Left lung (tissue), 10 donors: Measurements from ENCODE around the gene BRD3. TPM values are rescaled to one million over a fixed set of nuclear protein-coding genes. Genes with fewer than 3 reads are reported as not detected.
A peak's percentile ranks its signal among the peaks of the same experiment; 100 is the strongest.

Experiments
- ATAC-seq: fragments of 200-7000 bp; cut with Tn5 transposase; one replicate; pipeline ENCODE4 v1.9.1; 2020; ENCODE audit warnings: moderate library complexity
- DNase-seq, 4 donors: peaks; one replicate each; pipeline ENCODE4 v3.0.0-alpha.2; 2013 to 2020
- H3K27ac ChIP-seq, 2 donors: fragments of 200-600 bp; sonication (generic) in 1 of 2; one replicate each; pipeline versions ENCODE4 v1.5.0 to v1.8.0; 2020 to 2021
- H3K27me3 ChIP-seq, 2 donors: fragments of 200-600 bp; sonication (generic) in 1 of 2; one replicate each; pipeline versions ENCODE4 v1.5.0 to v1.8.0; 2020 to 2021
- H3K36me3 ChIP-seq, 2 donors: fragments of 200-600 bp; sonication (generic) in 1 of 2; one replicate each; pipeline versions ENCODE4 v1.5.0 to v1.8.0; 2020 to 2021
- H3K4me1 ChIP-seq, 2 donors: fragments of 200-600 bp; one replicate each; pipeline ENCODE4 v1.8.0; 2021
- H3K4me3 ChIP-seq, 2 donors: fragments of 200-600 bp; sonication (generic) in 1 of 2; one replicate each; pipeline versions ENCODE4 v1.5.0 to v1.8.0; 2020 to 2021; ENCODE audit warnings: mild to moderate bottlenecking in 1 of 2
- H3K9me3 ChIP-seq, 2 donors: fragments of 200-600 bp; sonication (generic) in 1 of 2; one replicate each; pipeline versions ENCODE4 v1.5.0 to v1.8.0; 2020 to 2021
- intact Hi-C, 2 donors: fragments of 100-400 bp; cut with DNase I; formaldehyde crosslinking; loops; one replicate each; pipeline versions ENCODE4 v1.11.2 to v1.14.2; 2022
- polyA plus RNA-seq, 6 donors: library from polyadenylated mRNA; unstranded; fragments of 120-200 nt; gene quantifications; one replicate each; pipeline ENCODE4 v1.2.1, GENCODE V29; 2013; ENCODE audit not compliant: insufficient read length in 6 of 6
- total RNA-seq, 2 donors: library from RNA; stranded (reverse); fragmentation: NEBNext Ultra II Directional; extraction: Animal tissue kit (Norgen Biotek cat#: 25700); gene quantifications; one replicate each; pipeline ENCODE4 v1.2.1, GENCODE V29; 2021
- TF ChIP-seq, protein P1 (sequence below), 2 donors: fragments of 200-600 bp; sonication (generic) in 1 of 2; IDR thresholded peaks; one replicate each; pipeline versions ENCODE4 v1.5.0 to v1.8.0; 2021; ENCODE audit warnings: antibody characterized with exemption in 2 of 2
- donor health status: DM: no; HTN: yes; CAD: no.
- donor health status: DM: no; HTN: no; CAD: no.

Gene BRD3
- total and polyA plus RNA-seq, 8 donors, result 27.0 to 45.8 (median 39.0) TPM

DNA sequence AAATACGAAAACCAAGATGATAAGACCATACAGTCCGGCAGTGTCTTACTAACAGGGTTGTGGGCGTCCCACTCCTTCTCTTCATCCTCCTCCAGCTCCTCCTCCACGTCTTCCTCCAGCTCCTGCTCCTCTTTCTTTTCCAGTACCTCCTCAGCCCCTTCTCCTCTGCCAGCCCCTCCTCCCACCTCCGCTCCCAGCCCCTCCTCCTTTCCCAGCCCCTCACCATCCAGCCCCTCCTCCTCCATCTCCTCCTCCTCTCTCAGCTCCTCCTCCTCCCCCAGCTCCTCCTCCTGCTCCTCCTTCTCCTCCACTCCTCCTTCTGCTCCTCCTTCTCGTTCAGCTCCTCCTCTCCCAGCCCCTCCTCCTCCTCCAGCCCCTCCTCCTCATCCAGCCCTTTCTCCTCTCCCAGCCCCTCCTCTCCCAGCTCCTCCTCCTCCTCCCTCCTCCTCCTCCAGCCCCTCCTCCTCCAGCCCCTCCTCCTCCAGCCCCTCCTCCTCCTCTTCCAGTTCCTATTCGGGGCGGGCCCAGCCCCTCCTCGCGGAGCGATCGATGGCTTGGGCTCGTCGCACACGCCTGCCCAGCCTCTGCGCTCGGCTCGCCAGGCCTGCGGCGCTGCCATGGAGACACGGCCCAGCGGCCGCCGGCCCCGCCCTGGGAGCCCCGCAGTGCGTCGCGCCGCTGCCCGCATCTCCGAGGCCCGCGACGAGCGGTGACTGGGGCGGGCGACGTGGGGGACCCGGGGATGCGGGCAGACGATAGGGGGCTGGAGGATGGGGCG lies 42.8 kb downstream of the BRD3 start, which contains the start of gene BRD3OS:
TSS of gene BRD3OS (plus strand) at position 654 of the 778 bp plus-strand sequence. CDS start 1,267 bp downstream, outside the sequence.
- Histone ChIP-seq H3K4me3 (peak within 1 kb of the TSS; percentile 70 to 92), H3K36me3 (peaks cover 0 to 15% of the 10 kb centered on the region in 2 donors), H3K4me1 (peaks cover 0 to 18% of the 10 kb centered on the region in 2 donors), H3K9me3 (no peaks in the 10 kb centered on the region), H3K27me3 (no peaks in the 10 kb centered on the region), H3K27ac (peak within 1 kb of the TSS in 1 of 2 donors; percentile 80)
- peak; percentile 97 for ATAC-seq
- intact Hi-C loops, result no loop called here
- TF ChIP-seq, protein P1, sequence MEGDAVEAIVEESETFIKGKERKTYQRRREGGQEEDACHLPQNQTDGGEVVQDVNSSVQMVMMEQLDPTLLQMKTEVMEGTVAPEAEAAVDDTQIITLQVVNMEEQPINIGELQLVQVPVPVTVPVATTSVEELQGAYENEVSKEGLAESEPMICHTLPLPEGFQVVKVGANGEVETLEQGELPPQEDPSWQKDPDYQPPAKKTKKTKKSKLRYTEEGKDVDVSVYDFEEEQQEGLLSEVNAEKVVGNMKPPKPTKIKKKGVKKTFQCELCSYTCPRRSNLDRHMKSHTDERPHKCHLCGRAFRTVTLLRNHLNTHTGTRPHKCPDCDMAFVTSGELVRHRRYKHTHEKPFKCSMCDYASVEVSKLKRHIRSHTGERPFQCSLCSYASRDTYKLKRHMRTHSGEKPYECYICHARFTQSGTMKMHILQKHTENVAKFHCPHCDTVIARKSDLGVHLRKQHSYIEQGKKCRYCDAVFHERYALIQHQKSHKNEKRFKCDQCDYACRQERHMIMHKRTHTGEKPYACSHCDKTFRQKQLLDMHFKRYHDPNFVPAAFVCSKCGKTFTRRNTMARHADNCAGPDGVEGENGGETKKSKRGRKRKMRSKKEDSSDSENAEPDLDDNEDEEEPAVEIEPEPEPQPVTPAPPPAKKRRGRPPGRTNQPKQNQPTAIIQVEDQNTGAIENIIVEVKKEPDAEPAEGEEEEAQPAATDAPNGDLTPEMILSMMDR (IDR thresholded peaks at IDR 0.05), result no peak
- peak; percentile 97 to 99 (median 98) for DNase-seq

GRCh38 chr9:134024214-134024792 lies 43.5 kb downstream of the BRD3 start:
- Histone ChIP-seq H3K27ac (peak overlapping the region in 1 of 2 donors; percentile 55), H3K9me3 (no peaks in the 10 kb centered on the region), H3K36me3 (peaks cover 0 to 8% of the 10 kb centered on the region in 2 donors), H3K4me1 (peaks cover 0 to 18% of the 10 kb centered on the region in 2 donors), H3K4me3 (peak overlapping the region in 1 of 2 donors; percentile 92), H3K27me3 (no peaks in the 10 kb centered on the region)
- TF ChIP-seq, protein P1 (IDR thresholded peaks at IDR 0.05), result no peak
- DNase-seq (no peak), ATAC-seq (no peak)
- intact Hi-C loops, result no loop called here

DNA sequence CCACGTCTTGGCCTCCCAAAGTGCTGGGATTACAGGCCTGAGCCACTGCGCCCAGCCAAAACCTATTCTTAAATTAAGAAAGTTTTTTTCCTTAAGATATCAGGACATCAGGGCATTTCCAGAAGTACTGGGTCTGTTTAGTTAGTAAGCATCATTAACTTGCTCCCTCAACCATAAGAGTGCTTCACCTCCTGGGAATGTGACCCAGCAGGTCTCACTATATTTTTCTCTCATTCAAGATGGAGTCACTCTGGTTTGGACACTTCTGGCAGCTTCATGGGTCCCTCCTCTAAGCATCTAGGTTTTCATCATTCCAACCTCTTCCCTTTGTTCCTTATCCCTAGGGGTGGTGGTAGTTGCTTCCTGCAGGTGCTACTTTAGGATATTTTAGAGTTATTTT lies 52.9 kb downstream of the BRD3 start:
- DNase-seq (no peak), ATAC-seq (peak; percentile 47)
- Histone ChIP-seq H3K27me3 (no peaks in the 10 kb centered on the region), H3K4me3 (no peak overlapping the region), H3K4me1 (no peaks in the 10 kb centered on the region), H3K36me3 (no peaks in the 10 kb centered on the region), H3K27ac (no peak overlapping the region), H3K9me3 (peaks cover 0 to 9% of the 10 kb centered on the region in 2 donors)
- TF ChIP-seq, protein P1 (IDR thresholded peaks at IDR 0.05), result no peak
- intact Hi-C loops, result no loop called here

DNA sequence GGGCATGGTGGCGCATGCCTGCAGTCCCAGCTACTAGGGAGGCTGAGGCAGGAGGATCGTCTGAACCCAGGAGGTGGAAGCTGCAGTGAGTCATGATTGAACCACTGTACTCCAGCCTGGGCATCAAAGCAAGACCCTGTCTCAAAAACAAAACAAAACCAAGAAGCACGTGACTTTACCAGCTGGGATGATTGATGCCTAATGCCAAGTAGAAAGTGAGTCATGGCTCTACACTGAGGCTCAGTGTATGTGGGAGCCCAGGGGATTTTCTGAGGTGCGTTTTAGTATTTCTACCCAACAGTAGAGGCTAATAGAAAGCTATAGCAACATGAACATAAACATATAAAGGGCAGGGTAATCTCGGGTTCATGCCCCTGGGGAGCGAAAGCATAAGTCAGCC lies 56.4 kb downstream of the BRD3 start:
- H3K36me3 ChIP-seq, result no peaks in the 10 kb centered on the region
- H3K4me3 ChIP-seq, result no peak overlapping the region
- ATAC-seq (no peak), DNase-seq (no peak)
- H3K4me1 ChIP-seq, result no peaks in the 10 kb centered on the region
- TF ChIP-seq, protein P1 (IDR thresholded peaks at IDR 0.05), result no peak
- intact Hi-C loops, result no loop called here
- H3K27ac ChIP-seq, result no peak overlapping the region
- peaks cover 0 to 9% of the 10 kb centered on the region in 2 donors for H3K9me3 ChIP-seq
- H3K27me3 ChIP-seq, result peaks cover 0 to 13% of the 10 kb centered on the region in 2 donors
